OCI-LY7 (cell line): ENCODE data around the gene ADAMTS6.

Experiments used
- EZH2phosphoT487 ChIP-seq: fragments of 200-600 bp; sonication (generic); IDR thresholded peaks from 2 replicates; pipeline ENCODE4 v1.6.1; 2018; ENCODE audit warnings: low read depth, borderline replicate concordance, mild to moderate bottlenecking, mixed run types, antibody characterized with exemption, low read length, moderate library complexity, mixed read lengths
- TF ChIP-seq, protein P1 (sequence below): fragments of 200-600 bp; sonication (generic); conservative IDR thresholded peaks from 2 replicates; pipeline ENCODE4 v1.5.1; 2014; ENCODE audit warnings: mild to moderate bottlenecking, antibody characterized with exemption, low read length, moderate library complexity, mixed read lengths

DNA sequence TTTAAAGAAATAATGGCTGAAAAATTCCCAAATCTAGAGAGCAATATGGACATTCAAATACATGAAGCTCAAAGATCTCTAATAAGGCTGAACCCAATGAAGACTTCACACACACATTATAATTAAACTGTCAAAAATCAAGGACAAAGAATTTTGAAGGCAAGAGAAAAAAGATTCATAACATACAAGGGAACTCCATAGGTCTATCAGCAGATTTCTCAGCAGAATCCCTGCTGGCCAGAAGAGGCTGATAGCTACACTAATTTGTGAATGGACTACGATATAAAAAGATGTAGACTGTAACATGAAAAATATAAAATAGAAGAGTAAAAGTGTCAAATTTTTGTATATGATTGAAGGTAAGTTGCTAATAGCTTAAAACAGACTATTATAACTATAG, 251.9 kb downstream of the ADAMTS6 start:
- TF ChIP-seq, protein P1, sequence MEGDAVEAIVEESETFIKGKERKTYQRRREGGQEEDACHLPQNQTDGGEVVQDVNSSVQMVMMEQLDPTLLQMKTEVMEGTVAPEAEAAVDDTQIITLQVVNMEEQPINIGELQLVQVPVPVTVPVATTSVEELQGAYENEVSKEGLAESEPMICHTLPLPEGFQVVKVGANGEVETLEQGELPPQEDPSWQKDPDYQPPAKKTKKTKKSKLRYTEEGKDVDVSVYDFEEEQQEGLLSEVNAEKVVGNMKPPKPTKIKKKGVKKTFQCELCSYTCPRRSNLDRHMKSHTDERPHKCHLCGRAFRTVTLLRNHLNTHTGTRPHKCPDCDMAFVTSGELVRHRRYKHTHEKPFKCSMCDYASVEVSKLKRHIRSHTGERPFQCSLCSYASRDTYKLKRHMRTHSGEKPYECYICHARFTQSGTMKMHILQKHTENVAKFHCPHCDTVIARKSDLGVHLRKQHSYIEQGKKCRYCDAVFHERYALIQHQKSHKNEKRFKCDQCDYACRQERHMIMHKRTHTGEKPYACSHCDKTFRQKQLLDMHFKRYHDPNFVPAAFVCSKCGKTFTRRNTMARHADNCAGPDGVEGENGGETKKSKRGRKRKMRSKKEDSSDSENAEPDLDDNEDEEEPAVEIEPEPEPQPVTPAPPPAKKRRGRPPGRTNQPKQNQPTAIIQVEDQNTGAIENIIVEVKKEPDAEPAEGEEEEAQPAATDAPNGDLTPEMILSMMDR: no peak
- TF ChIP-seq EZH2phosphoT487: no peak
